KMS-11 (cell line): Measurements from ENCODE around the gene ZNF778.

Source experiments
- H2AFZ ChIP-seq: fragments of 200-600 bp; sonication (generic); 2 replicates; pipeline ENCODE4 v1.6.1; 2016; ENCODE audit warnings: antibody characterized with exemption, mixed run types, low read depth
- H3K27ac ChIP-seq: fragments of 200-600 bp; sonication (generic); 2 replicates; pipeline ENCODE4 v1.6.1; 2016; ENCODE audit warnings: mild to moderate bottlenecking, mixed run types
- H3K27me3 ChIP-seq: fragments of 200-600 bp; sonication (generic); 2 replicates; pipeline ENCODE4 v1.6.1; 2017; ENCODE audit warnings: mild to moderate bottlenecking, low read depth, mixed run types, moderate library complexity; ENCODE audit not compliant: insufficient read depth
- H3K36me3 ChIP-seq: fragments of 200-600 bp; sonication (generic); 2 replicates; pipeline ENCODE4 v1.6.1; 2017; ENCODE audit warnings: mild to moderate bottlenecking, mixed run types; ENCODE audit not compliant: insufficient read depth
- H3K4me1 ChIP-seq: fragments of 200-600 bp; sonication (generic); 2 replicates; pipeline ENCODE4 v1.6.1; 2016; ENCODE audit warnings: mild to moderate bottlenecking, low read depth, mixed run types; ENCODE audit not compliant: poor library complexity, severe bottlenecking
- H3K4me2 ChIP-seq: fragments of 200-600 bp; sonication (generic); 2 replicates; pipeline ENCODE4 v1.7.0; 2016; ENCODE audit warnings: mild to moderate bottlenecking, mixed run types
- H3K4me3 ChIP-seq: fragments of 200-600 bp; sonication (generic); IDR thresholded peaks from 2 replicates; pipeline ENCODE4 v1.6.1; 2017; ENCODE audit warnings: low read depth, low read length, mixed read lengths; ENCODE audit not compliant: insufficient read depth
- H3K79me2 ChIP-seq: fragments of 200-600 bp; sonication (generic); 2 replicates; pipeline ENCODE4 v1.6.1; 2016; ENCODE audit warnings: low read depth, mixed run types; ENCODE audit not compliant: insufficient read depth
- H3K9ac ChIP-seq: fragments of 200-600 bp; sonication (generic); 2 replicates; pipeline ENCODE4 v1.6.1; 2016; ENCODE audit warnings: mild to moderate bottlenecking, mixed run types
- H4K20me1 ChIP-seq: fragments of 200-600 bp; sonication (generic); 2 replicates; pipeline ENCODE4 v1.6.1; 2016; ENCODE audit warnings: mild to moderate bottlenecking, mixed run types; ENCODE audit not compliant: insufficient read depth
- CTCF ChIP-seq: fragments of 200-600 bp; sonication (generic); conservative IDR thresholded peaks from 2 replicates; pipeline ENCODE4 v1.6.1; 2017; ENCODE audit warnings: low read depth, mild to moderate bottlenecking, antibody characterized with exemption, low read length, moderate library complexity, mixed read lengths

ZNF778 gene

DNA sequence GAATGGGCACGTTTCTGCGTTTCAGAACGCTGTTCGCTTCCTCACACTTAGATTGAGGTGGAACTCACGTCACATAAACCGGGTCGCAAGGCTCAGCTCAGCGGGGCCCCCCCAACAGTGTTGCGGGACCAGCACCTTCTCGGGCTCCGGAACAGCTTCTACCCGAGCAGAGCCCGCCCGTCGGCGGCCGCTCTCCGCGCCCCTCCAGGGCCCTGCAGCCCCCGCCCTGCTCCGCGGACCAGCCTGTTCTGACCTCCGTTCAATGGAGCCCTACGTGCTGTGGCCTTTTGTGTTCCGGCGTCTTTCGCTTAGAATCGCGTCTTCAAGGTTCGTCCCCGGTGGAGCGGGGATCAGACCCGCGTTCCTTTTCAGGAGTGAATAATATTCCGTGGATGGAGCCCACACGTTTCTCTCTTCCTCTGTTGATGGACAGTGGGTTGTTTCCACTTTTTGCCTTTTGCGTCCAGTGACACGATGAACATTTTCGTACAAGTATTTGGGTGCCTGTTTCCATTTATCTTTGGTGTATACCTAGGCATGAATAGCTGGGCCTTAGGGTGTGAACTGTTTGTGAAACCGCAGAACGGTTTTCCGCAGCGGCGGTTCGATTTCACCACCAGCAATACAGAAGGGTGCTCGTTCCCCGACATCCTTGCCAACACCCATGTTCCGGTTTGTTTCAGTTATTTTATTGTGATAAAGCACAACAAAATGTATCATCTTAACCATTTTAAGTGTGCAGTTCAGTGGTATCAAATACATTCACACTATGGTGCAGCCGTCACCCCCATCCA is 14.9 kb upstream of the ZNF778 start:
- Histone ChIP-seq H3K9ac (no peak overlapping the region), H3K4me1 (no peaks in the 10 kb centered on the region), H3K4me3 (no peak overlapping the region), H2AFZ (no peak overlapping the region), H3K27me3 (peaks cover 71% of the 10 kb centered on the region), H3K36me3 (no peaks in the 10 kb centered on the region), H3K79me2 (no peaks in the 10 kb centered on the region), H3K27ac (no peak overlapping the region), H4K20me1 (no peaks in the 10 kb centered on the region), H3K4me2 (no peak overlapping the region)
- no peak for TF ChIP-seq CTCF

DNA sequence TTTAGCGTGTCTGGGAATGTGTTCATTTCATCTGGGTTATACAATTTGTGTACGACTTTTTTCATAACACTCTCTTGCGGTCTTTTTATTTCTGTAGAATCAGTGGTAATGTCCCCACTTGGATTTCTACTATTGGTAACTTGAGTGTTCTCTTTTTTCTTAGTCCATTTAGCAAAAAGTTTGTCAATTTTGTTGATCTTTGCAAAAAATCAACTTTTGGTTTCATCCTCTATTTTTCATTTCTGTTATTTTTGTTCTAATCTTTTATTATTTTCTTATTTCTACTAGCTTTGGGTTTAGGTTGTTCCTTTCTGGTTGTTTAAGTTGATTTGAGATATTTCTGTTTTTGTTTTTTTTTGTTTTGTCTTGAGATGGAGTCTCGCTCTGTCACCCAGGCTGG is 9.5 kb upstream of the ZNF778 start:
- Histone ChIP-seq H3K79me2 (no peaks in the 10 kb centered on the region), H3K4me3 (no peak overlapping the region), H3K4me1 (peaks cover 2% of the 10 kb centered on the region), H3K27me3 (peaks cover 85% of the 10 kb centered on the region), H3K9ac (no peak overlapping the region), H3K4me2 (no peak overlapping the region), H3K36me3 (no peaks in the 10 kb centered on the region), H3K27ac (no peak overlapping the region), H4K20me1 (no peaks in the 10 kb centered on the region), H2AFZ (no peak overlapping the region)
- TF ChIP-seq CTCF = no peak

DNA sequence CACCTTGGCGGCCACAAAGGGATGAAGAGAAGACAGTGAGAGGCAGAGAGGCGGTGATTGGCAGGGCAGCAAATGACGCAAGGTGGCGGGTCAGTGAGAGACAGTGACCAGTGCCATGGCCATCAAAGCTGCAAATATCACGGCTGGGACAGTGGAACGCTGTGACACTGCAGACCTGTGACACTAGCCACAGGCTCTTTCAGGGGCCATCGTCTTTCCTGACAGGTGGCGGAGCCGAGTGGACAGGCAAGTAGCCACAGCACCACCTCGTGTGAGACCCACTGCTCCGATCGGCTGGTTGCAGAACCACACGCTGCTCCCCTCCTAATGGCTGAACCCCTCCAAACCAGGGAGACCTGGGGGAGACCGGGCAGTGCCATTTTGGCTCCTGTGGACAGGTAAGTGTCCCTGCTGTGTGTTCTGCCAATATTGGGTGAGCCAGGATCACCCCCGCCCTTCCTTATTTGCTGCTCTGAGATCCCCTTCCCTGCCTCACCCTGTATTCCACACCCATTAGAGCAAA is 7.9 kb upstream of the ZNF778 start:
- Histone ChIP-seq H2AFZ (no peak overlapping the region), H3K4me3 (no peak overlapping the region), H3K27me3 (peaks cover 71% of the 10 kb centered on the region), H3K4me1 (peaks cover 2% of the 10 kb centered on the region), H3K79me2 (no peaks in the 10 kb centered on the region), H3K27ac (no peak overlapping the region), H3K9ac (no peak overlapping the region), H3K4me2 (no peak overlapping the region), H4K20me1 (no peaks in the 10 kb centered on the region), H3K36me3 (no peaks in the 10 kb centered on the region)
- no peak for TF ChIP-seq CTCF

GRCh38 chr16:89210165-89210903 is 7.2 kb upstream of the ZNF778 start:
- Histone ChIP-seq H3K36me3 (no peaks in the 10 kb centered on the region), H3K4me1 (peaks cover 2% of the 10 kb centered on the region), H3K4me3 (no peak overlapping the region), H3K9ac (no peak overlapping the region), H3K4me2 (no peak overlapping the region), H4K20me1 (no peaks in the 10 kb centered on the region), H3K27me3 (peaks cover 63% of the 10 kb centered on the region), H2AFZ (no peak overlapping the region), H3K79me2 (no peaks in the 10 kb centered on the region), H3K27ac (no peak overlapping the region)
- TF ChIP-seq CTCF = no peak
